Measurements from ENCODE around the gene SOX10. TPM values are rescaled to one million over a fixed set of nuclear protein-coding genes. Genes with fewer than 3 reads are reported as not detected.

The SOX10 gene
- total RNA-seq (2021) (2.7 to 3.6 TPM (median 3.0 TPM) in 3 replicates), Bru-seq, nascent RNA (percentile 34 among the genes with signal in this experiment)
- long read RNA-seq, experiment 1, transcript SOX10-202 (4 exons, 2,879 nt), result major isoform, 10 of 11 reads
- long read RNA-seq, experiment 1, partial matches to known transcripts, result 0 of 11 reads
- long read RNA-seq, experiment 1, other reads (novel, unspliced or antisense), result 1 of 11 reads
- long read RNA-seq, experiment 2, partial matches to known transcripts, result 1 of 2 reads
- long read RNA-seq, experiment 2, other reads (novel, unspliced or antisense), result 1 of 2 reads
- long read RNA-seq, experiment 3, result 0 reads

DNA sequence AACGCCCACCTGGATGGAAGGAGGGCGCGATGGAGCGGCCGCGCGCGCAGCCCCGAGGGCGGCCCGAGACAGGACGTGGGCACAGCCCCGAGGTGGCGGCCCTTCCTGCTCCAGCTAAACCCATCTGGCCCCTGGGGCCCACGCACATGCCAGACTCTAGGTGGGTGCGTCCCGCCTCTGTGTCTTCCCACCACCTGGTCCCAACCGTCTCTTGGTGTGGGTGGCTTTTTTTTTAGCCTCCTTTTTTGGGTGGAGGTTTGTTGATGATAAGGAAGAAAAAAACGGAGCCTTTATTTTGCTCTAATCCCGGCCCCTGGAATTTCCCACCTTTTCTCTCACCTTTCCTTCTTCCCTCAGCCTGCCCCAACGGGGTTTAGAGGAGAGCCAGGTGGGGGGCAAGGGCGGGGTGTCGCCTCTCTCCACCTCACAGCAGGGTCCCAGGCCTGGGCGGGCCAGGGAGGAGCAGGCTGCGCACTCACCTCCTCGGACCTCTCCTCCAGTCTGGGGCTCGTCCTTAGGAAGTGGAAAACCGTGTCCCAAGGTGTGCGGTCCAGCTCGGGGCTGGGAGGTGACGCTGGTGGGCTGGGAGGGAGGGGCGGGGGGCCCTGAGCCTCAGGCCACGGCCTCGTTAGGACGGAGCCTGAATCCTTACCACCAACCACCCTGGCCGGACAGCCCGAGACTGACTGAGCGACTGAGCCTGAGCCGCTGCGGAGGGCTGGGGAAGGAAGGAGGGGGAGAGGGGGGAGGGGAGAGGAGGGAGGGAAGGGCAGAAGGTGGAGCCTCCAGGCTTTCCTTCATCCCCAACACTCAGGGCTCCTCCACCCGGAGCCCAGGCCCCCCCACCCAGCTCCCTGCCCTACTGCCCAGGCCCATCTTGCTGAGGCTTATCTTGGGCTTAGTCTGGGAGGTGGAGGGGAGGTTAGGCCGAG lies at the start of gene SOX10:
TSS of gene SOX10 (minus strand) at position 696 of the 932 bp plus-strand sequence. CDS start 771 bp downstream, outside the sequence.
- Mint-ChIP-seq H3K9me3 (no peaks in the 10 kb centered on the region), H3K4me3 (peak within 1 kb of the TSS; percentile 73), H3K27ac (no peak within 1 kb of the TSS), H3K36me3 (no peaks in the 10 kb centered on the region), H3K4me1 (peaks cover 22% of the 10 kb centered on the region), H3K27me3 (ENCODE audit: low read depth) (peaks cover 19% of the 10 kb centered on the region)
- peak; percentile 51 for DNase-seq (ENCODE audit: low spot score)
- CTCF ChIA-PET, result interaction anchor here (0.7 to 3.3 kb wide), 21 partner anchors 10 to 392 kb away, joined by 3 to 42 read pairs (median 4); partner anchors contain the start of gene PICK1
- TF ChIP-seq, protein P1, sequence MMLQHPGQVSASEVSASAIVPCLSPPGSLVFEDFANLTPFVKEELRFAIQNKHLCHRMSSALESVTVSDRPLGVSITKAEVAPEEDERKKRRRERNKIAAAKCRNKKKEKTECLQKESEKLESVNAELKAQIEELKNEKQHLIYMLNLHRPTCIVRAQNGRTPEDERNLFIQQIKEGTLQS (CRISPR knock-in tag; conservative IDR thresholded peaks at IDR 0.05), result no peak
- TF ChIP-seq SMAD3 (CRISPR knock-in tag; IDR thresholded peaks at IDR 0.05; ENCODE audit: borderline replicate concordance), result no peak
- peak; percentile 82 for TF ChIP-seq ZNF263 (CRISPR knock-in tag; IDR thresholded peaks at IDR 0.05; ENCODE audit: low read depth)
- no peak for TF ChIP-seq JAZF1 (CRISPR knock-in tag; IDR thresholded peaks at IDR 0.05)
- POLR2A ChIA-PET, result interaction anchor here (0.6 kb wide), 1 partner anchor 9 kb away, joined by 3 read pairs; no protein-coding TSS in a partner anchor
- peak; percentile 57 for ATAC-seq

DNA sequence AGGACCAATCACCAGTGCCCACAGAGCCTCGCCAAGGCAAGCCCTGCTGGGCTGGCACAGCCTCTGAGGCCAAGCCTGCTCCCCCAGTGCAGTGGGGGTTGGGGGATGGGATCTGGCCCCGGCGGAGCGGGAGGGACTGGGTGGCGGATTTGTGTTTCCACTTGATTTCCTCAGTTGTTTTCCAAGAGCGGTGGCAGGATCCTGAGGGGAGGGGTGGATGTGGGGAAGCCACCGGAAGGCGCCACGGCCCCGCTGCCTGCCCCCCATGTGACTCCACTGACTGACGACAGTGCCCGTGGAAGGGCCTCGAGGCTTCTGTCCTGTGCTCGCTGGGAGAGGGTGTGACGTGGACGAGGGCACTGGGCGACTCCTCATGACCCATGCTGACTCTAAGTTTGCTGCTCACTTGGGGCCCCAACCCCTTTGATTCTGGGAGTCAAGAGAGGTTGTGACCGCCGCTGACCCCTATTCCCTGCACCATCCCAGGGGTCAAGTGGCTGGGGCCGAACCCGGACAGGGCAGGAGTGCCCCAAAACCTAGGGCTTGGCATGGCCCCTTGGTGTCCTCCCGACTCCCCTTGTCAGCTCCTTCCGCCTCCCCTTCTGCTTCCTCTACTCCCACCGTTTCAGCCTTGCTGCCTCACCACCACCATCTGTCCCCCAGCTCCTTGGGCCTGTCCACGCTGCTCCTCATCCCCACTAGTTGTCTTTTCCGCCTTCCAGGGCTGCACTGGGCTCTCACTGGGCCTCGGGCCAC lies 49.3 kb upstream of the SOX10 start:
- Mint-ChIP-seq H3K9me3 (no peaks in the 10 kb centered on the region), H3K36me3 (no peaks in the 10 kb centered on the region)

DNA sequence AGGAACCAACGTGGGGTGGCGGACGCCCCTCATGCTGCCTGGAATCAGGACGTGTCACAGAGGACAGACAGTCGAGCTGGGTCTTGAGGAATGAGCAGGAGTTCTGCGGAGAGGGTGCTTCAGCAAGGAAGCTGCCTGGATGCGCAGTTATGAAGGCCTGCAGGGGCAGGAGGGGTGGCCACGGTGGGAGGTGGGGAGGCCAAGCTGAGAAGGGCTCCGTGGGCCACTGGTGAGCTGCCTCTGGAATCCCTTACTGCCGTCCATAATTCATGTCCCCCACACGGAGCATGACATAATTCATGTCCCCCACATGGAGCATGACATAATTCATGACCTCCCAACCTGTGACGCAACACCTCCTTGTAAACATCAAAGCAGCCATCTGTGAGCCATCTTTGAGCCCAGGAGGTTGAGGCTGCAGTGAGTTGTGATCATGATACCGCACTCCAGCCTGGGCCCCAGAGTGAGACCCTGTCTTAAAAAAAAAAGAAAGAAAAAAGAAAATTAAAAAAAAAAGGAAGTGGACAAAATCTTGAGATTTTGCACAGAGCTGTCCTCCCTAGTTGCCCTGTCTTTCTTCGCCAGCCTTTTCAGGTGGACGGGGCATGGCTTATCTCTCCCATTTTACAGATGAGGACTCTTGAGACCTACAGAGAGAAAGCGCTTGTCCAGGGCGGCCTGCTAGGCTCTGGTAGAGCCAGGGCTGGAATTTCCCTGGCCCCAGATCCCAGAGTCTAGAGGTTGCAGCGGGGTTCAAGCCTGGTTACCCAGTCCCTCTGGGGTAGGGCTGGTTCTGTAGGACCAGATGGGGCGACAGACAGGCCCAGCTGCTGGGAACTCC lies 48.5 kb upstream of the SOX10 start:
- CTCF ChIA-PET, result interaction anchor here (0.6 to 3.1 kb wide), 4 partner anchors 19 to 71 kb away, joined by 3 to 37 read pairs (median 14); partner anchors contain the start of gene SOX10
- Mint-ChIP-seq H3K27ac (no peak overlapping the region), H3K36me3 (no peaks in the 10 kb centered on the region), H3K4me1 (peaks cover 31% of the 10 kb centered on the region), H3K27me3 (ENCODE audit: low read depth) (no peaks in the 10 kb centered on the region; the same call in 1 of the 2 replicates), H3K9me3 (no peaks in the 10 kb centered on the region), H3K4me3 (no peak overlapping the region)
- TF ChIP-seq RORB (CRISPR knock-in tag; IDR thresholded peaks at IDR 0.05), result no peak
- TF ChIP-seq TEAD4 (CRISPR knock-in tag; IDR thresholded peaks at IDR 0.05), result no peak
- TF ChIP-seq GABPB1 (CRISPR knock-in tag; IDR thresholded peaks at IDR 0.05), result peak; percentile 51
- TF ChIP-seq, protein P2, sequence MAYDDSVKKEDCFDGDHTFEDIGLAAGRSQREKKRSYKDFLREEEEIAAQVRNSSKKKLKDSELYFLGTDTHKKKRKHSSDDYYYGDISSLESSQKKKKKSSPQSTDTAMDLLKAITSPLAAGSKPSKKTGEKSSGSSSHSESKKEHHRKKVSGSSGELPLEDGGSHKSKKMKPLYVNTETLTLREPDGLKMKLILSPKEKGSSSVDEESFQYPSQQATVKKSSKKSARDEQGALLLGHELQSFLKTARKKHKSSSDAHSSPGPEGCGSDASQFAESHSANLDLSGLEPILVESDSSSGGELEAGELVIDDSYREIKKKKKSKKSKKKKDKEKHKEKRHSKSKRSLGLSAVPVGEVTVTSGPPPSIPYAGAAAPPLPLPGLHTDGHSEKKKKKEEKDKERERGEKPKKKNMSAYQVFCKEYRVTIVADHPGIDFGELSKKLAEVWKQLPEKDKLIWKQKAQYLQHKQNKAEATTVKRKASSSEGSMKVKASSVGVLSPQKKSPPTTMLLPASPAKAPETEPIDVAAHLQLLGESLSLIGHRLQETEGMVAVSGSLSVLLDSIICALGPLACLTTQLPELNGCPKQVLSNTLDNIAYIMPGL (CRISPR knock-in tag; IDR thresholded peaks at IDR 0.05), result 0 out of 2 replicates have a peak, but pooled peaks have one; percentile 5
- TF ChIP-seq KAT7 (CRISPR knock-in tag; IDR thresholded peaks at IDR 0.05; ENCODE audit: borderline replicate concordance), result no peak
- TF ChIP-seq, protein P3, sequence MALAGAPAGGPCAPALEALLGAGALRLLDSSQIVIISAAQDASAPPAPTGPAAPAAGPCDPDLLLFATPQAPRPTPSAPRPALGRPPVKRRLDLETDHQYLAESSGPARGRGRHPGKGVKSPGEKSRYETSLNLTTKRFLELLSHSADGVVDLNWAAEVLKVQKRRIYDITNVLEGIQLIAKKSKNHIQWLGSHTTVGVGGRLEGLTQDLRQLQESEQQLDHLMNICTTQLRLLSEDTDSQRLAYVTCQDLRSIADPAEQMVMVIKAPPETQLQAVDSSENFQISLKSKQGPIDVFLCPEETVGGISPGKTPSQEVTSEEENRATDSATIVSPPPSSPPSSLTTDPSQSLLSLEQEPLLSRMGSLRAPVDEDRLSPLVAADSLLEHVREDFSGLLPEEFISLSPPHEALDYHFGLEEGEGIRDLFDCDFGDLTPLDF (CRISPR knock-in tag; IDR thresholded peaks at IDR 0.05), result no peak
- TF ChIP-seq ZNF396 (CRISPR knock-in tag; IDR thresholded peaks at IDR 0.05; ENCODE audit: borderline replicate concordance), result no peak
- TF ChIP-seq JUN (CRISPR knock-in tag; IDR thresholded peaks at IDR 0.05), result no peak
- TF ChIP-seq, protein P4, sequence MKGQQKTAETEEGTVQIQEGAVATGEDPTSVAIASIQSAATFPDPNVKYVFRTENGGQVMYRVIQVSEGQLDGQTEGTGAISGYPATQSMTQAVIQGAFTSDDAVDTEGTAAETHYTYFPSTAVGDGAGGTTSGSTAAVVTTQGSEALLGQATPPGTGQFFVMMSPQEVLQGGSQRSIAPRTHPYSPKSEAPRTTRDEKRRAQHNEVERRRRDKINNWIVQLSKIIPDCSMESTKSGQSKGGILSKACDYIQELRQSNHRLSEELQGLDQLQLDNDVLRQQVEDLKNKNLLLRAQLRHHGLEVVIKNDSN (CRISPR knock-in tag; IDR thresholded peaks at IDR 0.05), result no peak
- DNase-seq (ENCODE audit: low spot score), result no peak
- POLR2A ChIA-PET, result no interaction called here
- no peak for ATAC-seq

More for the DNA sequence above, 49.3 kb upstream of the SOX10 start:
- no peaks in the 10 kb centered on the region; the same call in 1 of the 2 replicates for H3K27me3 Mint-ChIP-seq (ENCODE audit: low read depth)
- DNase-seq (ENCODE audit: low spot score) (no peak), ATAC-seq (no peak)
- TF ChIP-seq, protein P1 (CRISPR knock-in tag; conservative IDR thresholded peaks at IDR 0.05), result no peak
- TF ChIP-seq, protein P5, sequence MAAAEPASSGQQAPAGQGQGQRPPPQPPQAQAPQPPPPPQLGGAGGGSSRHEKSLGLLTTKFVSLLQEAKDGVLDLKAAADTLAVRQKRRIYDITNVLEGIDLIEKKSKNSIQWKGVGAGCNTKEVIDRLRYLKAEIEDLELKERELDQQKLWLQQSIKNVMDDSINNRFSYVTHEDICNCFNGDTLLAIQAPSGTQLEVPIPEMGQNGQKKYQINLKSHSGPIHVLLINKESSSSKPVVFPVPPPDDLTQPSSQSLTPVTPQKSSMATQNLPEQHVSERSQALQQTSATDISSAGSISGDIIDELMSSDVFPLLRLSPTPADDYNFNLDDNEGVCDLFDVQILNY (CRISPR knock-in tag; IDR thresholded peaks at IDR 0.05), result 0 out of 2 replicates have a peak, but pooled peaks have one; percentile 9
- TF ChIP-seq, protein P6, sequence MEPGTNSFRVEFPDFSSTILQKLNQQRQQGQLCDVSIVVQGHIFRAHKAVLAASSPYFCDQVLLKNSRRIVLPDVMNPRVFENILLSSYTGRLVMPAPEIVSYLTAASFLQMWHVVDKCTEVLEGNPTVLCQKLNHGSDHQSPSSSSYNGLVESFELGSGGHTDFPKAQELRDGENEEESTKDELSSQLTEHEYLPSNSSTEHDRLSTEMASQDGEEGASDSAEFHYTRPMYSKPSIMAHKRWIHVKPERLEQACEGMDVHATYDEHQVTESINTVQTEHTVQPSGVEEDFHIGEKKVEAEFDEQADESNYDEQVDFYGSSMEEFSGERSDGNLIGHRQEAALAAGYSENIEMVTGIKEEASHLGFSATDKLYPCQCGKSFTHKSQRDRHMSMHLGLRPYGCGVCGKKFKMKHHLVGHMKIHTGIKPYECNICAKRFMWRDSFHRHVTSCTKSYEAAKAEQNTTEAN (CRISPR knock-in tag; IDR thresholded peaks at IDR 0.05), result 0 out of 2 replicates have a peak, but pooled peaks have one; percentile 18
- H3K27ac Mint-ChIP-seq, result peak overlapping the region; percentile 34
- ChIA-PET CTCF (interaction anchor here (0.6 to 2.4 kb wide), 19 partner anchors 9 to 171 kb away, joined by 3 to 58 read pairs (median 4); partner anchors contain the start of gene SOX10), POLR2A (interaction anchor here (0.6 to 1.8 kb wide), 7 partner anchors 11 to 273 kb away, joined by 3 to 6 read pairs (median 3); no protein-coding TSS in a partner anchor)
- peaks cover 31% of the 10 kb centered on the region for H3K4me1 Mint-ChIP-seq
- no peak overlapping the region for H3K4me3 Mint-ChIP-seq

Data from WTC11 (cell line).